Neuronal stem cell (in vitro differentiated cells): ENCODE measurements around the gene SSMEM1.
"Not testable (repeated sequence)": the region's sequence is repeated elsewhere in the genome, so short reads cannot be mapped to it uniquely, and the experiment has no call there.

Experiments used
- DNase-seq: peaks from one replicate; pipeline ENCODE4 v3.0.0-alpha.2; 2013; ENCODE audit warnings: low spot score
- H2AFZ ChIP-seq: one replicate; pipeline ENCODE4 v1.6.1; 2013; ENCODE audit warnings: mild to moderate bottlenecking, low read length, inconsistent platforms
- H2AK5ac ChIP-seq: 2 replicates; pipeline ENCODE4 v1.6.1; 2013; ENCODE audit warnings: low read depth, mild to moderate bottlenecking, inconsistent platforms, low read length, moderate library complexity, mixed read lengths
- H2BK120ac ChIP-seq: 2 replicates; pipeline ENCODE4 v1.6.1; 2013; ENCODE audit warnings: low read depth, mild to moderate bottlenecking, inconsistent platforms, low read length, moderate library complexity, mixed read lengths
- H2BK12ac ChIP-seq: one replicate; pipeline ENCODE4 v1.6.1; 2013; ENCODE audit warnings: low read length, inconsistent platforms
- H2BK15ac ChIP-seq: 2 replicates; pipeline ENCODE4 v1.6.1; 2013; ENCODE audit warnings: mild to moderate bottlenecking, low read length, inconsistent platforms, mixed read lengths
- H2BK5ac ChIP-seq: one replicate; pipeline ENCODE4 v1.6.1; 2013; ENCODE audit warnings: inconsistent platforms, mild to moderate bottlenecking, low read length, moderate library complexity
- H3K14ac ChIP-seq: one replicate; pipeline ENCODE4 v1.6.1; 2013; ENCODE audit warnings: low read length, inconsistent platforms
- H3K18ac ChIP-seq: 2 replicates; pipeline ENCODE4 v1.6.1; 2013; ENCODE audit warnings: low read length, inconsistent platforms
- H3K23ac ChIP-seq: 2 replicates; pipeline ENCODE4 v1.6.1; 2013; ENCODE audit warnings: low read depth, mild to moderate bottlenecking, mixed read lengths, low read length, inconsistent platforms; ENCODE audit not compliant: poor library complexity
- H3K27ac ChIP-seq: replicated peaks from 3 replicates; pipeline ENCODE4 v1.5.1; 2013; ENCODE audit warnings: low read length, inconsistent platforms
- H3K27me3 ChIP-seq, 3 experiments: 2 replicates each; pipeline ENCODE4 v1.6.1; 2013; ENCODE audit warnings: low read length in 3 of 3, mild to moderate bottlenecking in 2 of 3, inconsistent platforms in 1 of 3, low read depth in 1 of 3, mixed read lengths in 1 of 3, moderate library complexity in 1 of 3; ENCODE audit not compliant: control insufficient read depth in 3 of 3, insufficient read depth in 3 of 3
- H3K36me3 ChIP-seq, 2 donors: replicated peaks in 1 of 2; 2 replicates each; pipeline ENCODE4 v1.6.1; 2013; ENCODE audit warnings: low read length in 2 of 2; ENCODE audit not compliant: control insufficient read depth in 2 of 2, insufficient read depth in 2 of 2
- H3K4ac ChIP-seq: 2 replicates; pipeline ENCODE4 v1.6.1; 2013; ENCODE audit warnings: inconsistent platforms, mild to moderate bottlenecking, low read length, moderate library complexity
- H3K4me1 ChIP-seq, 2 donors: 1 replicate in 1 of 2; 2 replicates in 1 of 2; pipeline ENCODE4 v1.6.1; 2013; ENCODE audit warnings: low read length in 2 of 2, low read depth in 1 of 2; ENCODE audit not compliant: control insufficient read depth in 2 of 2, insufficient read depth in 1 of 2
- H3K4me2 ChIP-seq: one replicate; pipeline ENCODE4 v1.6.1; 2013; ENCODE audit warnings: mild to moderate bottlenecking, low read length, inconsistent platforms; ENCODE audit not compliant: insufficient read depth, poor library complexity, severe bottlenecking
- H3K4me3 ChIP-seq, 2 donors: 2 replicates each; pipeline ENCODE4 v1.5.1; 2013; ENCODE audit warnings: low read length in 2 of 2, mild to moderate bottlenecking in 2 of 2, inconsistent platforms in 1 of 2, moderate library complexity in 1 of 2
- H3K79me1 ChIP-seq: one replicate; pipeline ENCODE4 v1.6.1; 2013; ENCODE audit warnings: low read depth, mild to moderate bottlenecking, inconsistent platforms, low read length, moderate library complexity
- H3K9ac ChIP-seq: one replicate; pipeline ENCODE4 v1.6.1; 2013; ENCODE audit warnings: mild to moderate bottlenecking, low read depth, low read length, inconsistent platforms; ENCODE audit not compliant: poor library complexity
- H3K9me3 ChIP-seq, 2 donors: replicated peaks in 1 of 2; 2 replicates each; pipeline versions ENCODE3 to v1.6.1; 2013; ENCODE audit warnings: low read length in 2 of 2, mild to moderate bottlenecking in 2 of 2, inconsistent platforms in 1 of 2, low read depth in 1 of 2, mixed read lengths in 1 of 2, moderate library complexity in 1 of 2; ENCODE audit not compliant: control insufficient read depth in 2 of 2, insufficient read depth in 1 of 2
- H4K8ac ChIP-seq: one replicate; pipeline ENCODE4 v1.6.1; 2013; ENCODE audit warnings: low read depth, mild to moderate bottlenecking, inconsistent platforms, low read length, moderate library complexity
- H4K91ac ChIP-seq: one replicate; pipeline ENCODE4 v1.6.1; 2013; ENCODE audit warnings: low read length, low read depth, mild to moderate bottlenecking, inconsistent platforms; ENCODE audit not compliant: poor library complexity
- WGBS, 2 donors: extraction: QIAGEN DNeasy Blood & Tissue Kit; methylation state at CpG; one replicate each; pipeline ENCODE4 v1.1.7; 2013; ENCODE audit warnings: missing lambda C conversion rate in 2 of 2, mixed read lengths in 1 of 2; ENCODE audit not compliant: insufficient read length in 2 of 2, insufficient replicate concordance in 1 of 2; ENCODE audit errors: extremely low coverage in 2 of 2; 5-methylcytosine and 5-hydroxymethylcytosine counted together

Gene SSMEM1

GRCh38 chr7:130227883-130228575, 20.4 kb downstream of the SSMEM1 start:
- WGBS, 2 donors = no CpG with 5 or more reads among the region's 1 CpG

GRCh38 chr7:130228840-130229502, 21.3 kb downstream of the SSMEM1 start:
- H3K18ac ChIP-seq = no peak overlapping the region
- no peaks in the 10 kb centered on the region for H3K79me1 ChIP-seq
- H3K36me3 ChIP-seq = peaks cover 0 to 2% of the 10 kb centered on the region in 2 donors
- no peak overlapping the region for H4K8ac ChIP-seq
- H2AK5ac ChIP-seq = no peak overlapping the region
- H3K4me1 ChIP-seq = peaks cover 6 to 12% of the 10 kb centered on the region in 2 donors
- peak overlapping the region; percentile 94 for H3K27ac ChIP-seq
- peaks cover 4 to 7% of the 10 kb centered on the region in 2 donors for H3K9me3 ChIP-seq
- WGBS, 2 donors = no CpG with 5 or more reads among the region's 7 CpGs
- H2BK15ac ChIP-seq = no peak overlapping the region
- no peak overlapping the region for H3K23ac ChIP-seq
- H4K91ac ChIP-seq = no peak overlapping the region
- H2BK12ac ChIP-seq = no peak overlapping the region
- no peak overlapping the region for H2BK120ac ChIP-seq
- H2AFZ ChIP-seq = peak overlapping the region; percentile 61
- DNase-seq = peak; percentile 53
- no peak overlapping the region for H3K14ac ChIP-seq
- H3K27me3 ChIP-seq = no peaks in the 10 kb centered on the region
- H3K9ac ChIP-seq = no peak overlapping the region
- no peak overlapping the region for H3K4me2 ChIP-seq
- H3K4ac ChIP-seq = no peak overlapping the region
- H2BK5ac ChIP-seq = no peak overlapping the region
- no peak overlapping the region for H3K4me3 ChIP-seq

More at GRCh38 chr7:130227883-130228575, 20.4 kb downstream of the SSMEM1 start:
- Histone ChIP-seq H2BK5ac (no peak overlapping the region), H2BK15ac (no peak overlapping the region), H3K4me1 (peaks cover 6 to 12% of the 10 kb centered on the region in 2 donors), H2BK120ac (no peak overlapping the region), H4K8ac (no peak overlapping the region), H3K27ac (peak overlapping the region; percentile 94), H3K36me3 (peaks cover 0 to 2% of the 10 kb centered on the region in 2 donors), H3K27me3 (no peaks in the 10 kb centered on the region), H3K79me1 (no peaks in the 10 kb centered on the region), H4K91ac (no peak overlapping the region), H3K23ac (no peak overlapping the region), H2AK5ac (no peak overlapping the region), H3K9ac (no peak overlapping the region), H3K4me3 (no peak overlapping the region), H2BK12ac (no peak overlapping the region), H3K9me3 (peaks cover 7 to 8% of the 10 kb centered on the region in 2 donors), H2AFZ (no peak overlapping the region), H3K4ac (no peak overlapping the region), H3K4me2 (no peak overlapping the region), H3K14ac (no peak overlapping the region), H3K18ac (no peak overlapping the region)
- DNase-seq = no peak

- not testable (repeated sequence) for H3K14ac ChIP-seq, H4K8ac ChIP-seq, H3K4me2 ChIP-seq, H3K27me3 ChIP-seq, H3K4me3 ChIP-seq, H3K4ac ChIP-seq, H2BK15ac ChIP-seq, H3K36me3 ChIP-seq, H3K23ac ChIP-seq, H2BK12ac ChIP-seq, H2AFZ ChIP-seq, H2BK120ac ChIP-seq, H3K9me3 ChIP-seq, H3K79me1 ChIP-seq, H3K9ac ChIP-seq, DNase-seq
- peak overlapping the region; percentile 82 for H4K91ac ChIP-seq
- peak overlapping the region; percentile 73 for H2AK5ac ChIP-seq
- peak overlapping the region; percentile 92 for H3K18ac ChIP-seq
- peak overlapping the region; percentile 94 for H3K27ac ChIP-seq
- peak overlapping the region; percentile 72 for H2BK5ac ChIP-seq
- no CpG with 5 or more reads among the region's 28 CpGs for WGBS, 2 donors
- peaks cover 6 to 12% of the 10 kb centered on the region in 2 donors for H3K4me1 ChIP-seq
Observed at GRCh38 chr7:130229981-130230380, 22.3 kb downstream of the SSMEM1 start.

GRCh38 chr7:130231792-130232191, 24.1 kb downstream of the SSMEM1 start:
- no peak overlapping the region for H3K4me3 ChIP-seq
- peak overlapping the region; percentile 37 for H2BK15ac ChIP-seq
- H3K79me1 ChIP-seq = no peaks in the 10 kb centered on the region
- peak overlapping the region; percentile 4 for H3K18ac ChIP-seq
- H3K4me1 ChIP-seq = peaks cover 6 to 14% of the 10 kb centered on the region in 2 donors
- H2AK5ac ChIP-seq = peak overlapping the region; percentile 86
- H3K9me3 ChIP-seq = peaks cover 2 to 4% of the 10 kb centered on the region in 2 donors
- peak overlapping the region; percentile 32 for H2AFZ ChIP-seq
- DNase-seq = no peak
- no CpG with 5 or more reads among the region's 6 CpGs for WGBS, 2 donors
- H3K23ac ChIP-seq = no peak overlapping the region
- peaks cover 0 to 2% of the 10 kb centered on the region in 2 donors for H3K36me3 ChIP-seq
- no peak overlapping the region for H2BK12ac ChIP-seq
- peak overlapping the region; percentile 43 for H2BK5ac ChIP-seq
- no peak overlapping the region for H4K91ac ChIP-seq
- H4K8ac ChIP-seq = no peak overlapping the region
- peak overlapping the region; percentile 43 for H3K4ac ChIP-seq
- H3K27ac ChIP-seq = no peak overlapping the region
- no peak overlapping the region for H2BK120ac ChIP-seq
- H3K4me2 ChIP-seq = no peak overlapping the region
- H3K14ac ChIP-seq = no peak overlapping the region
- no peaks in the 10 kb centered on the region for H3K27me3 ChIP-seq
- no peak overlapping the region for H3K9ac ChIP-seq
